ENCODE results near the gene SAP30BP.
A peak's percentile ranks its signal among the peaks of the same experiment; 100 is the strongest.

SAP30BP gene

GRCh38 chr17:75723171-75723930, 56.2 kb downstream of the SAP30BP start:
- Mint-ChIP-seq H3K27me3 (no peaks in the 10 kb centered on the region), H3K27ac (no peak overlapping the region), H3K9me3 (ENCODE audit: low read depth) (no peaks in the 10 kb centered on the region), H3K4me1 (ENCODE audit: low read depth) (peaks cover 4% of the 10 kb centered on the region), H3K36me3 (no peaks in the 10 kb centered on the region), H3K4me3 (no peak overlapping the region)

GRCh38 chr17:75724016-75725003, 57.2 kb downstream of the SAP30BP start:
- Mint-ChIP-seq H3K27me3 (no peaks in the 10 kb centered on the region), H3K4me3 (no peak overlapping the region), H3K27ac (no peak overlapping the region), H3K9me3 (ENCODE audit: low read depth) (no peaks in the 10 kb centered on the region), H3K36me3 (no peaks in the 10 kb centered on the region), H3K4me1 (ENCODE audit: low read depth) (peaks cover 4% of the 10 kb centered on the region)

- no peak overlapping the region for H3K4me3 Mint-ChIP-seq
- no peaks in the 10 kb centered on the region for H3K36me3 Mint-ChIP-seq
- no peak overlapping the region for H3K27ac Mint-ChIP-seq
- H3K4me1 Mint-ChIP-seq (ENCODE audit: low read depth), result peaks cover 2% of the 10 kb centered on the region
- H3K9me3 Mint-ChIP-seq (ENCODE audit: low read depth), result no peaks in the 10 kb centered on the region
- no peaks in the 10 kb centered on the region for H3K27me3 Mint-ChIP-seq
Observed at GRCh38 chr17:75725504-75725903, 58.4 kb downstream of the SAP30BP start.

- no peak overlapping the region for H3K4me3 Mint-ChIP-seq
- no peak overlapping the region for H3K27ac Mint-ChIP-seq
- H3K36me3 Mint-ChIP-seq, result no peaks in the 10 kb centered on the region
- H3K9me3 Mint-ChIP-seq (ENCODE audit: low read depth), result no peaks in the 10 kb centered on the region
- no peaks in the 10 kb centered on the region for H3K27me3 Mint-ChIP-seq
- no peaks in the 10 kb centered on the region for H3K4me1 Mint-ChIP-seq (ENCODE audit: low read depth)
Observed at GRCh38 chr17:75727391-75727790, 60.3 kb downstream of the SAP30BP start.

- H3K9me3 Mint-ChIP-seq (ENCODE audit: low read depth), result no peaks in the 10 kb centered on the region
- H3K4me1 Mint-ChIP-seq (ENCODE audit: low read depth), result no peaks in the 10 kb centered on the region
- H3K27me3 Mint-ChIP-seq, result no peaks in the 10 kb centered on the region
- H3K36me3 Mint-ChIP-seq, result no peaks in the 10 kb centered on the region
- H3K27ac Mint-ChIP-seq, result no peak overlapping the region
- no peak overlapping the region for H3K4me3 Mint-ChIP-seq
Observed at GRCh38 chr17:75729351-75729750, 62.2 kb downstream of the SAP30BP start.

GRCh38 chr17:75730065-75730464, 62.9 kb downstream of the SAP30BP start:
- Mint-ChIP-seq H3K4me3 (no peak overlapping the region), H3K27ac (no peak overlapping the region), H3K9me3 (ENCODE audit: low read depth) (no peaks in the 10 kb centered on the region), H3K4me1 (ENCODE audit: low read depth) (peaks cover 2% of the 10 kb centered on the region), H3K27me3 (no peaks in the 10 kb centered on the region), H3K36me3 (no peaks in the 10 kb centered on the region)

- Mint-ChIP-seq H3K9me3 (ENCODE audit: low read depth) (no peaks in the 10 kb centered on the region), H3K4me3 (no peak overlapping the region), H3K36me3 (no peaks in the 10 kb centered on the region), H3K27ac (no peak overlapping the region), H3K4me1 (ENCODE audit: low read depth) (peaks cover 2% of the 10 kb centered on the region), H3K27me3 (no peaks in the 10 kb centered on the region)
Observed at GRCh38 chr17:75731086-75731715, 64.1 kb downstream of the SAP30BP start.

GRCh38 chr17:75731716-75732498, 64.8 kb downstream of the SAP30BP start:
- H3K9me3 Mint-ChIP-seq (ENCODE audit: low read depth), result no peaks in the 10 kb centered on the region
- no peak overlapping the region for H3K4me3 Mint-ChIP-seq
- H3K36me3 Mint-ChIP-seq, result no peaks in the 10 kb centered on the region
- H3K27ac Mint-ChIP-seq, result no peak overlapping the region
- H3K27me3 Mint-ChIP-seq, result no peaks in the 10 kb centered on the region
- H3K4me1 Mint-ChIP-seq (ENCODE audit: low read depth), result peaks cover 2% of the 10 kb centered on the region

- no peak overlapping the region for H3K4me3 Mint-ChIP-seq
- H3K27ac Mint-ChIP-seq, result no peak overlapping the region
- no peaks in the 10 kb centered on the region for H3K36me3 Mint-ChIP-seq
- H3K4me1 Mint-ChIP-seq (ENCODE audit: low read depth), result peaks cover 2% of the 10 kb centered on the region
- no peaks in the 10 kb centered on the region for H3K27me3 Mint-ChIP-seq
- H3K9me3 Mint-ChIP-seq (ENCODE audit: low read depth), result no peaks in the 10 kb centered on the region
Observed at GRCh38 chr17:75733471-75733870, 66.3 kb downstream of the SAP30BP start.

- H3K4me1 Mint-ChIP-seq (ENCODE audit: low read depth), result peaks cover 2% of the 10 kb centered on the region
- no peak overlapping the region for H3K4me3 Mint-ChIP-seq
- H3K27ac Mint-ChIP-seq, result no peak overlapping the region
- no peaks in the 10 kb centered on the region for H3K9me3 Mint-ChIP-seq (ENCODE audit: low read depth)
- no peaks in the 10 kb centered on the region for H3K36me3 Mint-ChIP-seq
- no peaks in the 10 kb centered on the region for H3K27me3 Mint-ChIP-seq
Observed at GRCh38 chr17:75734674-75735294, 67.6 kb downstream of the SAP30BP start.

GRCh38 chr17:75736173-75736835, 69.2 kb downstream of the SAP30BP start:
- Mint-ChIP-seq H3K9me3 (ENCODE audit: low read depth) (no peaks in the 10 kb centered on the region), H3K27me3 (no peaks in the 10 kb centered on the region), H3K36me3 (no peaks in the 10 kb centered on the region), H3K4me3 (no peak overlapping the region), H3K27ac (no peak overlapping the region), H3K4me1 (ENCODE audit: low read depth) (peaks cover 2% of the 10 kb centered on the region)

- H3K4me3 Mint-ChIP-seq, result no peak overlapping the region
- H3K36me3 Mint-ChIP-seq, result no peaks in the 10 kb centered on the region
- H3K4me1 Mint-ChIP-seq (ENCODE audit: low read depth), result peaks cover 2% of the 10 kb centered on the region
- no peak overlapping the region for H3K27ac Mint-ChIP-seq
- H3K27me3 Mint-ChIP-seq, result no peaks in the 10 kb centered on the region
- H3K9me3 Mint-ChIP-seq (ENCODE audit: low read depth), result no peaks in the 10 kb centered on the region
Observed at GRCh38 chr17:75737133-75737962, 70.2 kb downstream of the SAP30BP start.

- H3K27ac Mint-ChIP-seq, result peak overlapping the region; percentile 16
- H3K4me1 Mint-ChIP-seq (ENCODE audit: low read depth), result peaks cover 2% of the 10 kb centered on the region
- no peaks in the 10 kb centered on the region for H3K27me3 Mint-ChIP-seq
- H3K9me3 Mint-ChIP-seq (ENCODE audit: low read depth), result no peaks in the 10 kb centered on the region
- no peak overlapping the region for H3K4me3 Mint-ChIP-seq
- H3K36me3 Mint-ChIP-seq, result no peaks in the 10 kb centered on the region
Observed at GRCh38 chr17:75738218-75738802, 71.2 kb downstream of the SAP30BP start.

Data from activated naive CD8-positive, alpha-beta T cell (primary cell).